Fibroblast of lung (primary cell): Measurements from ENCODE around the gene TIAM2.

Experiments
- EZH2 ChIP-seq: IDR thresholded peaks from 2 replicates; pipeline ENCODE4 v1.5.1; 2012; ENCODE audit warnings: low read length, control low read depth, mild to moderate bottlenecking; ENCODE audit errors: missing control alignments
- TF ChIP-seq, protein P1 (sequence below), 2 donors: IDR thresholded peaks in 1 of 2; conservative IDR thresholded peaks in 1 of 2; 1 replicate in 1 of 2; 2 replicates in 1 of 2; pipeline ENCODE4 v1.5.1; 2011 to 2012; ENCODE audit warnings: low read length in 2 of 2, control low read depth in 1 of 2, inconsistent platforms in 1 of 2, low read depth in 1 of 2, mild to moderate bottlenecking in 1 of 2

DNA sequence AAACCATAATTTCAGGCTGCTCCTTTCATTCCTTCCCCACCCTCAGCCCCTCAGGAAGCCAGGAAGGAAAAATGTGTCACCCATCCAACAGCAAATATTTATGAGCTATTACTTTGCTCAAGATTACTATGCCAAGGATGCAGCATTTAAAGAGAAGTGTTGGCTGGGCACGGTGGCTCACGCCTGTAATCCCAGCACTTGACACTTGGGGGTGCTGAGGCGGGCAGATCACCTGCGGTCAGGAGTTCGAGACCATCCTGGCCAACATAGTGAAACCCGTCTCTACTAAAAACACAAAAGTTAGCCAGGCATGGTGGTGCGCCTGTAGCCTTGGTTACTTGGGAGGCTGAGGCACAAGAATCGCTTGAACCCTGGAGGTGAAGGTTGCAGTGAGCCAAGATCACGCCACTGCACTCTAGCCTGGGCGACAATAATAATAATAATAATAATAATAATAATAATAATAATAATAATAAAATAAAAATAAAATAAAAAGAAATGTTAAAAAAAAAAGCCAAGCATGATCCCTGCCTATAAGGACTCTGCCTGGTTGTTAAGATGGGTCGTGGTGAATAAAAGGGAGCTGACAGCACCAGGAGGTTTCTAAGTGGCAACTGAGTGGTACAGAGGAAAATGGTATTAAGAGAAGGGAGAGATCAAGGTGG lies 20.5 kb upstream of the TIAM2 start:
- TF ChIP-seq EZH2 = no peak
- TF ChIP-seq, protein P1, sequence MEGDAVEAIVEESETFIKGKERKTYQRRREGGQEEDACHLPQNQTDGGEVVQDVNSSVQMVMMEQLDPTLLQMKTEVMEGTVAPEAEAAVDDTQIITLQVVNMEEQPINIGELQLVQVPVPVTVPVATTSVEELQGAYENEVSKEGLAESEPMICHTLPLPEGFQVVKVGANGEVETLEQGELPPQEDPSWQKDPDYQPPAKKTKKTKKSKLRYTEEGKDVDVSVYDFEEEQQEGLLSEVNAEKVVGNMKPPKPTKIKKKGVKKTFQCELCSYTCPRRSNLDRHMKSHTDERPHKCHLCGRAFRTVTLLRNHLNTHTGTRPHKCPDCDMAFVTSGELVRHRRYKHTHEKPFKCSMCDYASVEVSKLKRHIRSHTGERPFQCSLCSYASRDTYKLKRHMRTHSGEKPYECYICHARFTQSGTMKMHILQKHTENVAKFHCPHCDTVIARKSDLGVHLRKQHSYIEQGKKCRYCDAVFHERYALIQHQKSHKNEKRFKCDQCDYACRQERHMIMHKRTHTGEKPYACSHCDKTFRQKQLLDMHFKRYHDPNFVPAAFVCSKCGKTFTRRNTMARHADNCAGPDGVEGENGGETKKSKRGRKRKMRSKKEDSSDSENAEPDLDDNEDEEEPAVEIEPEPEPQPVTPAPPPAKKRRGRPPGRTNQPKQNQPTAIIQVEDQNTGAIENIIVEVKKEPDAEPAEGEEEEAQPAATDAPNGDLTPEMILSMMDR (conservative IDR thresholded peaks at IDR 0.05 in 1 of 2, IDR thresholded peaks at IDR 0.05 in 1 of 2; ENCODE audit: low read depth in 1 of 2, low read length in 2 of 2) = no peak
